ENCODE results near the gene DOHH. TPM values are rescaled to one million over a fixed set of nuclear protein-coding genes. Genes with fewer than 3 reads are reported as not detected.
A peak's percentile ranks its signal among the peaks of the same experiment; 100 is the strongest.
"Not testable (repeated sequence)": the region's sequence is repeated elsewhere in the genome, so short reads cannot be mapped to it uniquely, and the experiment has no call there.

Gene DOHH
- total RNA-seq, 1 donor from 2014 or later = 8.5 TPM

GRCh38 chr19:3532154-3532786 is 31.8 kb upstream of the DOHH start:
- H3K36me3 Mint-ChIP-seq (ENCODE audit: unreplicated experiment) = peaks cover 9% of the 10 kb centered on the region
- no peak overlapping the region for H3K4me3 Mint-ChIP-seq (ENCODE audit: unreplicated experiment)
- H3K27me3 Mint-ChIP-seq (ENCODE audit: unreplicated experiment) = peaks cover 8% of the 10 kb centered on the region
- no peak overlapping the region for H3K27ac Mint-ChIP-seq (ENCODE audit: unreplicated experiment)
- no peak for DNase-seq
- H3K4me1 Mint-ChIP-seq (ENCODE audit: low read depth, unreplicated experiment) = peaks cover 10% of the 10 kb centered on the region
- TF ChIP-seq CTCF (IDR thresholded peaks at IDR 0.05; ENCODE audit: partially characterized antibody, unreplicated experiment) = no peak
- peaks cover 10% of the 10 kb centered on the region for H3K9me3 Mint-ChIP-seq (ENCODE audit: unreplicated experiment)

GRCh38 chr19:3531716-3532115 is 31.2 kb upstream of the DOHH start:
- peaks cover 8% of the 10 kb centered on the region for H3K27me3 Mint-ChIP-seq (ENCODE audit: unreplicated experiment)
- no peak for DNase-seq
- H3K4me1 Mint-ChIP-seq (ENCODE audit: low read depth, unreplicated experiment) = peaks cover 10% of the 10 kb centered on the region
- no peak overlapping the region for H3K27ac Mint-ChIP-seq (ENCODE audit: unreplicated experiment)
- H3K4me3 Mint-ChIP-seq (ENCODE audit: unreplicated experiment) = no peak overlapping the region
- H3K9me3 Mint-ChIP-seq (ENCODE audit: unreplicated experiment) = peaks cover 10% of the 10 kb centered on the region
- no peak for TF ChIP-seq CTCF (IDR thresholded peaks at IDR 0.05; ENCODE audit: partially characterized antibody, unreplicated experiment)
- H3K36me3 Mint-ChIP-seq (ENCODE audit: unreplicated experiment) = peaks cover 9% of the 10 kb centered on the region

GRCh38 chr19:3530389-3530788 is 29.9 kb upstream of the DOHH start:
- Mint-ChIP-seq H3K36me3 (ENCODE audit: unreplicated experiment) (peaks cover 9% of the 10 kb centered on the region), H3K4me3 (ENCODE audit: unreplicated experiment) (no peak overlapping the region), H3K4me1 (ENCODE audit: low read depth, unreplicated experiment) (peaks cover 6% of the 10 kb centered on the region), H3K27ac (ENCODE audit: unreplicated experiment) (no peak overlapping the region), H3K27me3 (ENCODE audit: unreplicated experiment) (peaks cover 8% of the 10 kb centered on the region), H3K9me3 (ENCODE audit: unreplicated experiment) (peaks cover 9% of the 10 kb centered on the region)
- no peak for TF ChIP-seq CTCF (IDR thresholded peaks at IDR 0.05; ENCODE audit: partially characterized antibody, unreplicated experiment)
- no peak for DNase-seq

- not testable (repeated sequence) for H3K27ac Mint-ChIP-seq (ENCODE audit: unreplicated experiment); H3K27me3 Mint-ChIP-seq (ENCODE audit: unreplicated experiment); H3K4me1 Mint-ChIP-seq (ENCODE audit: low read depth, unreplicated experiment); H3K9me3 Mint-ChIP-seq (ENCODE audit: unreplicated experiment); H3K4me3 Mint-ChIP-seq (ENCODE audit: unreplicated experiment); H3K36me3 Mint-ChIP-seq (ENCODE audit: unreplicated experiment)
- peak; percentile 60 for DNase-seq
Measured at GRCh38 chr19:3529299-3529698, 28.8 kb upstream of the DOHH start.

- TF ChIP-seq CTCF (IDR thresholded peaks at IDR 0.05; ENCODE audit: partially characterized antibody, unreplicated experiment) = no peak
- Mint-ChIP-seq H3K36me3 (ENCODE audit: unreplicated experiment) (peaks cover 5% of the 10 kb centered on the region), H3K4me1 (ENCODE audit: low read depth, unreplicated experiment) (peaks cover 9% of the 10 kb centered on the region), H3K27me3 (ENCODE audit: unreplicated experiment) (peaks cover 4% of the 10 kb centered on the region), H3K9me3 (ENCODE audit: unreplicated experiment) (peaks cover 6% of the 10 kb centered on the region), H3K27ac (ENCODE audit: unreplicated experiment) (no peak overlapping the region), H3K4me3 (ENCODE audit: unreplicated experiment) (no peak overlapping the region)
- DNase-seq = no peak
Measured at GRCh38 chr19:3528539-3529211, 28.2 kb upstream of the DOHH start.
